Hepatocyte (in vitro differentiated cells): ENCODE measurements around the gene CNIH3.

Experiments
- CTCF ChIP-seq: fragments of 200-600 bp; sonication (generic); IDR thresholded peaks from 2 replicates; pipeline ENCODE4 v1.5.1; 2016; ENCODE audit warnings: antibody characterized with exemption, mild to moderate bottlenecking; ENCODE audit not compliant: poor library complexity
- EZH2 ChIP-seq: fragments of 200-600 bp; sonication (generic); IDR thresholded peaks from 2 replicates; pipeline ENCODE4 v1.6.1; 2016; ENCODE audit warnings: antibody characterized with exemption, mild to moderate bottlenecking, borderline replicate concordance
- EZH2phosphoT487 ChIP-seq: fragments of 200-600 bp; sonication (generic); IDR thresholded peaks from one replicate; pipeline ENCODE4 v1.6.1; 2018; ENCODE audit warnings: antibody characterized with exemption, mild to moderate bottlenecking, low read depth, moderate library complexity; ENCODE audit not compliant: unreplicated experiment, severe bottlenecking

GRCh38 chr1:224691148-224691925, 75.2 kb downstream of the CNIH3 start:
- TF ChIP-seq CTCF (no peak), EZH2 (no peak), EZH2phosphoT487 (no peak)
